HEK293T (cell line): ENCODE results near the gene PLEKHD1.

Experiments used
- CTCF ChIA-PET: fragments of 350-600 bp; formaldehyde crosslinking; extraction: SDS; loops from one replicate; lab custom pipeline; 2021; ENCODE audit warnings: antibody characterized with exemption, inconsistent platforms; lab: Yijun Ruan, JAX
- POLR2A ChIA-PET: fragments of 350-600 bp; formaldehyde crosslinking; extraction: SDS; loops from one replicate; lab custom pipeline; 2020; ENCODE audit warnings: antibody characterized with exemption, inconsistent platforms; lab: Yijun Ruan, JAX
- DNase-seq: peaks from one replicate; pipeline ENCODE4 v3.0.0; 2012; ENCODE audit warnings: mixed read lengths; ENCODE audit errors: extremely low spot score
- ARNT ChIP-seq: fragments of 450-650 bp; IDR thresholded peaks from 2 replicates; pipeline ENCODE4 v1.6.1; 2017; ENCODE audit warnings: mild to moderate bottlenecking
- BHLHE40 ChIP-seq: fragments of 450-650 bp; IDR thresholded peaks from 2 replicates; pipeline ENCODE4 v1.6.1; 2016; ENCODE audit warnings: mild to moderate bottlenecking, moderate library complexity, borderline replicate concordance
- CTBP1 ChIP-seq: fragments of 450-650 bp; IDR thresholded peaks from 2 replicates; pipeline ENCODE4 v1.6.1; 2016; ENCODE audit warnings: borderline replicate concordance
- ELF4 ChIP-seq: fragments of 450-650 bp; IDR thresholded peaks from 2 replicates; pipeline ENCODE4 v1.6.1; 2017; ENCODE audit warnings: antibody characterized with exemption
- FOXA1 ChIP-seq: fragments of 450-650 bp; IDR thresholded peaks from 2 replicates; pipeline ENCODE4 v1.6.1; 2016; ENCODE audit warnings: mild to moderate bottlenecking
- FOXK2 ChIP-seq: fragments of 450-650 bp; IDR thresholded peaks from 2 replicates; pipeline ENCODE4 v1.6.1; 2016; ENCODE audit warnings: mild to moderate bottlenecking
- FOXM1 ChIP-seq: fragments of 450-650 bp; IDR thresholded peaks from 2 replicates; pipeline ENCODE4 v1.6.1; 2017; ENCODE audit warnings: mild to moderate bottlenecking, borderline replicate concordance
- HDGF ChIP-seq: fragments of 450-650 bp; IDR thresholded peaks from 2 replicates; pipeline ENCODE4 v1.6.1; 2017; ENCODE audit warnings: antibody characterized with exemption, borderline replicate concordance
- L3MBTL2 ChIP-seq: fragments of 450-650 bp; conservative IDR thresholded peaks from 2 replicates; pipeline ENCODE4 v1.6.1; 2016; ENCODE audit warnings: mild to moderate bottlenecking
- LEF1 ChIP-seq: fragments of 450-650 bp; IDR thresholded peaks from 2 replicates; pipeline ENCODE4 v1.6.1; 2017; ENCODE audit warnings: mild to moderate bottlenecking, borderline replicate concordance
- NFRKB ChIP-seq: fragments of 450-650 bp; IDR thresholded peaks from 2 replicates; pipeline ENCODE4 v1.6.1; 2016; ENCODE audit warnings: mild to moderate bottlenecking, moderate library complexity
- SP1 ChIP-seq: fragments of 450-650 bp; IDR thresholded peaks from 2 replicates; pipeline ENCODE4 v1.6.1; 2017
- SUZ12 ChIP-seq: fragments of 450-650 bp; IDR thresholded peaks from 2 replicates; pipeline ENCODE4 v1.6.1; 2016; ENCODE audit warnings: mild to moderate bottlenecking
- TARDBP ChIP-seq: fragments of 450-650 bp; IDR thresholded peaks from 2 replicates; pipeline ENCODE4 v1.6.1; 2016
- ZNF384 ChIP-seq: fragments of 450-650 bp; IDR thresholded peaks from 2 replicates; pipeline ENCODE4 v1.6.1; 2016
- TF ChIP-seq, protein P1 (sequence below): fragments of 450-650 bp; IDR thresholded peaks from 2 replicates; pipeline ENCODE4 v1.6.1; 2016

The PLEKHD1 gene

GRCh38 chr14:69528930-69529329 lies 44.4 kb downstream of the PLEKHD1 start:
- TF ChIP-seq NFRKB (no peak), TARDBP (no peak), FOXK2 (no peak), SUZ12 (no peak), CTBP1 (no peak), FOXM1 (no peak), ARNT (no peak), SP1 (no peak), ZNF384 (no peak), ELF4 (no peak), L3MBTL2 (no peak), LEF1 (no peak), HDGF (no peak), FOXA1 (no peak)
- TF ChIP-seq, protein P1, sequence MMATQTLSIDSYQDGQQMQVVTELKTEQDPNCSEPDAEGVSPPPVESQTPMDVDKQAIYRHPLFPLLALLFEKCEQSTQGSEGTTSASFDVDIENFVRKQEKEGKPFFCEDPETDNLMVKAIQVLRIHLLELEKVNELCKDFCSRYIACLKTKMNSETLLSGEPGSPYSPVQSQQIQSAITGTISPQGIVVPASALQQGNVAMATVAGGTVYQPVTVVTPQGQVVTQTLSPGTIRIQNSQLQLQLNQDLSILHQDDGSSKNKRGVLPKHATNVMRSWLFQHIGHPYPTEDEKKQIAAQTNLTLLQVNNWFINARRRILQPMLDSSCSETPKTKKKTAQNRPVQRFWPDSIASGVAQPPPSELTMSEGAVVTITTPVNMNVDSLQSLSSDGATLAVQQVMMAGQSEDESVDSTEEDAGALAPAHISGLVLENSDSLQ, result no peak
- ChIA-PET CTCF (interaction anchor here (1.0 to 1.1 kb wide), 2 partner anchors 20 to 51 kb away, joined by 3 to 4 read pairs; no protein-coding TSS in a partner anchor), POLR2A (no interaction called here)

GRCh38 chr14:69529563-69529962 lies 45.0 kb downstream of the PLEKHD1 start:
- TF ChIP-seq CTBP1 (no peak), L3MBTL2 (no peak), ELF4 (no peak), FOXM1 (no peak), FOXA1 (no peak), TARDBP (no peak), ZNF384 (no peak), HDGF (no peak), SP1 (no peak), SUZ12 (no peak)
- TF ChIP-seq, protein P1, result no peak
- ChIA-PET POLR2A (no interaction called here), CTCF (interaction anchor here (1.0 to 1.1 kb wide), 2 partner anchors 19 to 50 kb away, joined by 3 to 4 read pairs; no protein-coding TSS in a partner anchor)
- no peak for DNase-seq

More at GRCh38 chr14:69528930-69529329, 44.4 kb downstream of the PLEKHD1 start:
- DNase-seq, result no peak

- POLR2A ChIA-PET, result no interaction called here
- no peak for DNase-seq
- TF ChIP-seq HDGF (no peak), LEF1 (no peak)
- CTCF ChIA-PET, result no interaction called here
These were observed 45.6 kb downstream of the PLEKHD1 start for GRCh38 chr14:69530095-69530494.

DNA sequence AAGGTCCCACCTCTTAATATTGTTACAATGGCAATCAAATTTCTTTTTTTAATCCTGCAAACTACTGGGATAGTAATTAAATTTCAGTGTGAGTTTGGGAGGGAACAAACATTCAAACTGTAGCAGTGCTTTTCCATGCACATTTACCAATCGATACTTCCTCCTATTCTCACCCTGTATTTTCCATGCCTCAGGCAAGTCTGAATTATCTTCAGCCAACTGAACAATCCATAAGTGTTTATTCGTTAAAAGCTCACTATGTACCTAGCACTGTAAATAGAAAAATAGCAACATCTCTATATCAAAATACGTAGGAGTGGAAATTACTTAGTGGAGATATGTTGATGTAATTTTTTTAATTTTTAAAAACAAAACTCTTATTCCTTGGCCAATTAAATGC lies 46.6 kb downstream of the PLEKHD1 start:
- no peak for TF ChIP-seq LEF1
- no peak for TF ChIP-seq HDGF
- TF ChIP-seq L3MBTL2, result no peak
- TF ChIP-seq ARNT, result no peak
- no peak for TF ChIP-seq CTBP1
- TF ChIP-seq NFRKB, result no peak
- no peak for DNase-seq
- POLR2A ChIA-PET, result no interaction called here
- CTCF ChIA-PET, result no interaction called here

- CTCF ChIA-PET, result interaction anchor here (0.7 kb wide), 1 partner anchor 55 kb away, joined by 3 read pairs; no protein-coding TSS in a partner anchor
- DNase-seq, result no peak
- no peak for TF ChIP-seq FOXK2
- TF ChIP-seq CTBP1, result no peak
- TF ChIP-seq, protein P1, result no peak
- TF ChIP-seq ZNF384, result no peak
- TF ChIP-seq TARDBP, result no peak
- no peak for TF ChIP-seq HDGF
- no peak for TF ChIP-seq LEF1
- no peak for TF ChIP-seq NFRKB
- TF ChIP-seq SUZ12, result no peak
- no peak for TF ChIP-seq SP1
- TF ChIP-seq L3MBTL2, result no peak
- no peak for TF ChIP-seq FOXM1
- no peak for TF ChIP-seq FOXA1
- no peak for TF ChIP-seq ARNT
- TF ChIP-seq BHLHE40, result no peak
- no peak for TF ChIP-seq ELF4
- POLR2A ChIA-PET, result no interaction called here
These were observed 48.2 kb downstream of the PLEKHD1 start for GRCh38 chr14:69532561-69533340.

DNA sequence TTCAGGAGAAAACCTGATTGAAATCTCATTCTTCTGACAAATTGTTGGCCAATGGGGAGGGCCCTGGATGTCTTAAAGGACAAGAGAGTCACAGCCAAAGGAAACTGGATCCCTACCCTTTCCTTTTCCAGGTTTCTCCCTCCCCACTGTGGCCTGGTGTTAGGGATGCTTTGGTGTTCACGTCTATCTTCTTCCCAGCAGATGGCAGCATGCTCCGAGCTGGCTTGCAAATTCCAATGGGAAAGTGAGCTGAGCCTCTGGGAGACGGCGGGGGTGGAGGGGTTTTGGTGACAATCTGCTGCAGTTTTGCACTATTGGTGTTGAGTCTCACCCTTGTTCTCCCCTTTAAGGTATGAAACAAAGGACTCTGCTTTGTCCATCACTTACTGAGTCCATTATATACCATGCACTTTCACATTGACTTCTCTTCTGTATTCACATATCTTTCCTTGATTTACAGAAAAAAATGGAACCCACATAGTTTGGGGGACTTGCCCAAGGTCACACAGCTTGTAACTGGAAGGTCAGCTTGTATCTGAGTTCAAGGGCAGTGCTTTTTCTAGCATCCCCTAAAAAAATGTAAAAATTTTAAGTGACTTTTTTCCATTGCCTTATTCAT lies 50.8 kb downstream of the PLEKHD1 start:
- CTCF ChIA-PET, result interaction anchor here (0.6 to 2.0 kb wide), 13 partner anchors 8 to 192 kb away, joined by 3 to 15 read pairs (median 4); partner anchors contain the start of gene CCDC177
- DNase-seq, result peak; percentile 87
- POLR2A ChIA-PET, result no interaction called here
- TF ChIP-seq NFRKB (no peak), SUZ12 (no peak), BHLHE40 (no peak), FOXM1 (no peak), HDGF (no peak), LEF1 (no peak), CTBP1 (no peak), FOXK2 (no peak), ARNT (no peak), TARDBP (no peak), ZNF384 (no peak), FOXA1 (no peak), SP1 (no peak)
- TF ChIP-seq, protein P1, result no peak
